ENCODE results near the gene XKR7.

XKR7 gene

GRCh38 chr20:32040142-32040953 is 72.4 kb downstream of the XKR7 start:
- DNase-seq (ENCODE audit: low read depth in 2 of 2), result no peak

- no peak for DNase-seq (ENCODE audit: low read depth in 2 of 2)
Measured at GRCh38 chr20:32045999-32046398, 78.0 kb downstream of the XKR7 start.

- DNase-seq (ENCODE audit: low read depth in 2 of 2), result no peak
Measured at GRCh38 chr20:32050324-32050841, 82.4 kb downstream of the XKR7 start.

DNA sequence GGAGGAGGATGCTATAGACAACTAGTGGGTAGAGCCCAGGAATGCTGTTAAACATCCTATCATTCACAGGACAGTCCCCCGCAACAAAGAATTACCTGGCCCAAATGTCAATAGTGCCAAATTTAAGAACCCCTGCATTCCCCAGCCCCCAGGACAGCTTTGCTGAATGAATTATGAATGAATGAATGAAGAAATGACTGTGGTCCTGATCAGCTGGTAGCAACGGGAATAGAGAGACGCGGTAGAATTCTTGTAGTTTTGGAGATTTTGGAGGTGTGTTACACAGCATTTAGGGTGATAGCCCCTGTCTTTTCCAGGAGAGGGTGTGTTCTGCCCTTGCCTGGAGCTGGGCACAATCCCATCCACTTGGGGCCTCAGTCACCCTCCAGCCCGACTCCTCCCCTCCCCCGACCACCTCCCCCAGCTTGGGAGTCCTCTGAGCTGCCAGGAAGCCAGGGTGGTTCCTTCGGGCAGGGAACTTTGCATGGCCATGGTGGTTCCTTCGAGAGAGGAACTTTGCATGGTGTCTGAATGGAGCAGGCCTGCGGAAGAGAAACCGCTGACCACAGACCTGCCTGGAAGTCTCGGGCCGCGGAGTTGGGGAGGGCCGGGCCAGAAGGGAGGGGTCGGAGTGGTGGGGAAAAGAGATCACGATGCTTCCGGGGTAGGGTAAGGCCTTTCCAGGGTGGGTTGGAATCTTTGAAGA is 83.1 kb downstream of the XKR7 start:
- DNase-seq (ENCODE audit: low read depth in 2 of 2), result no peak

DNA sequence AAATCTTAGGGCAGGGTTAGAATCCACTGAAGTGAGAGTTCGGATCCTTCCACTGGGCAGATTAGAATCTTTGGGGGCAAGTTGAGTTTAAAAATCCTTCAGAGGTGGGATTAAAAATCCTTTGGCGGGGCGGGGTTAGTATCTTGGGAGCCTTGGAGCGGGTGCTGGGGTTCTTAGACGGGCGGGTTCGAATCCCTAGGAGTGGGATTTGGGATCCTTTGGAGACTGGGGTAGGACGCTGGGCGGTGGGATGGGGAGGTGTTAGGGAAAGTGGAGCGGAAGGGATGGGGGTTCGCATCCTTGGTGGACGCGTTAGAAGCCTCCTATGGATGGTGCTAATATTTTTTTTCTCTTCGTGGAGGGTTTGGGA is 83.8 kb downstream of the XKR7 start:
- no peak for DNase-seq (ENCODE audit: low read depth in 2 of 2)

DNA sequence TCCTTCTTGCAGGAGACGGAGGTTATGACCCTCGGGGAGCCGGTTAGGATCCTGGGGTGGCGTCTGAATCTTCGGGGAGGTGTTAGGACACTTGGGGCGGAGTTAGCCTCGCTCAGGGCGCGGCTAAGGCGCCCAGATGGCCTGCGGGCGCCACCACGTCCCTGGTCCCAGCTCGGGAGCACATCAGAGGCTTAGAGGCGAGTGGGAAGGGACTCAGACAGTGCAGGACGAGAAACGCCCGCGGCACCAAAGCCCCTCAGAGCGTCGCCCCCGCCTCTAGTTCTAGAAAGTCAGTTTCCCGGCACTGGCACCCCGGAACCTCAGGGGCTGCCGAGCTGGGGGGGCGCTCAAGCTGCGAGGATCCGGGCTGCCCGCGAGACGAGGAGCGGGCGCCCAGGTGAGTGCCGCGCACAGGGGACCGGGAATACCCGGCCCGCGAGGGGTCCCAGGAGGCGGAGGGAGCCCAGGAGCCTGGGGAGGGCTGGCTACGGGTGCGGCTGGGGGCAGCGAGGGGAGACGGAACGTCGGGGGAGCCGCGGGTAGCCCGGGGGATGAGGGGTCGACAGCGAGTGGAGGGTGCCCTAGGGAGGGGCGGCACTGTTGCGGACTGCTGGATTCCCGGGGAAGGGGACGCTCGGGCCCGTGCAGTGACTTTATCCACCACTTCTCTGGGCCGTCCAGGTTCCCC is 84.3 kb downstream of the XKR7 start, which contains the start of gene HCK:
TSS of gene HCK (plus strand) at position 153 of the 688 bp plus-strand sequence.
- no peak for DNase-seq (ENCODE audit: low read depth in 2 of 2)

DNA sequence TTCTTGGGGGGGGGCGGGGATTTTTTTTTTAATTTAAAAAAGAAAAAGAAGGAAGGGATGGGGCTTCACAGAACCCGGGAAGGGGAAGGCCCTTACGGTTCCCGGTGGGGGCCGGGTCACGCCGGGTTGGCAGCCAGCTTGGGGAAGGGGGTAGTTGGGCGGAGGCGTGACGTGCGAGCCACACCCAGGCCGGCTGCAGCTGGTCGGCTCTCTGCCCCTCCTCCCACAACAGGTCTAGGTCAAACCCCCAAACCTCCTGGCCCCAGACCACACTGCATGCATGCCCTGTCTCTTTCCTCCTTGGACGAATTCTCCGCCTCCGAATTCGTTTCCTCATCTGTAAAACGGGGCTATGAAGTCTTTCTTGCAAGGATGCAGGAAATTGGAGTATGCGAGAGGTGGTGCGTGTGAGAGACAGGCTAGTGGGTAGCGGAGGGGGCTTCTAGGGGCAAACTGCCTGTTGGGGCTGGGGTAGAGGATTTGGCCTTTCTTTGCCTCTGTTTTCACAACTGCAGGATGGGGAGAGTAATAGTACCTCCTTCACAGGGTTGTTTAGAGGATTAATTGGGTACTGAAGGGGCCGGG is 84.9 kb downstream of the XKR7 start:
- no peak for DNase-seq (ENCODE audit: low read depth in 2 of 2)
